NCI-H1048 (cell line): ENCODE data around the gene PPP1R13B.

Source experiments
- DNase-seq: peaks from one replicate; lab custom pipeline; 2025; lab: John Stamatoyannopoulos, UW

Gene PPP1R13B

DNA sequence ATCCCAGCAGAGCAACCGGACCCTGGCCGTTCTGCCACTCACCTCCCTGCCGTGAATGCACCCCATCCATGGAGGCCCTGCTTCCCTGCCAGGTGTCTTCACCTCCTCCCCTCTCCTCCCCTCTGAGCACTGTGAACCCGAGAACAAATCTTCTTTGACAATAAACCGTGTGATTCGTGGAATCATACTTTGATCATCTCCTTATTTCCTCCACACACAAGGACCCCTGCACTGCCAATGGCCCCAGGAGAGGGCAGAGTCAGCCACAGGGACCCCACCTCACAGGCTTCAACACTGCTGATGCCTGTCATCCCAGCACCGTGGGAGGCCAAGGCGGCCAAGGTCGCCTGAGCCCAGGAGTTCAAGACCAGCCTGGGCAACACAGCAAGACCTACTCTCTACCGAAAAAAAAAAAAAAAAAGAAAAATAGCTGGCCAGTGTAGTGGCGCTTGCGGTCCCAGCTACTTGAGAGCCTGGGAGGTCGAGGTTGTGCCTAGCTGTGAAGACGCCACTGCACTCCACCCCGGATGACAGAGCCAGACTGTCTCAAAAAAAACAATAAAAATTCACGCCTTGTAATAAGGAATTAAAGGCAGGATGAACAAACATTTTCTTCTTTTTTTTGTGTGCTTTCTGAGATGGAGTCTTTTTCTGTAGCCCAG, 133.2 kb downstream of the PPP1R13B start:
- DNase-seq: no peak

GRCh38 chr14:103713304-103714062, 133.9 kb downstream of the PPP1R13B start:
- DNase-seq: no peak

DNA sequence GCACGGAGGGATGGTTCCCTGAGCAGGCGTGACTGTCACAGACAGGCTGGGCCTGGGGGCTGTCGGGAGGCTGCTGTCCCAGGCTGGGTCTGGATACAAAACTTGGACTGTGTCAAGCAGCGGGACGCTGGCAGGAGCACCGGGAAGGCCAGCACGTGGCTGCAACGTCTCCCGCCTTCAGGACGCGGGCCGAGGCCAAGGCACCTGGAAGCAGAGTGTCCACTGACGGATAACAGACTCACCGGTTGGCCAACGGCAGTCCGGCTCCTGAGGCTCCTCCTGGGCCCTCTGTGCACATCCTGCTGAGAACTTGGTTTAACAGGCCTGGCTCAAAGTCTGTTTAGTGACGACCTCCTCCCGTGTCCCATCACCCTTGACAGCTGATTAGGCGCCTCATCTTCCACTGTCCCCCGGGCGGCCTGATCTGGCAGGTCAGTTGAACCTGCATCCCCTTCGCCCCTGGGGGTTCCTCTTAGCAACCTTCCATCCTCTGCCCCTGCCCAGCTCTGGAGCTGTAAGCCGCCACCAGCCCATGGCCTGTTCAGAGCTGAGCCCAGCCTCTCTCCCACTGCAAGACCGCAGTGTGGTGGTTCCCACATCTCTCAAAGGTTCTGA, 134.6 kb downstream of the PPP1R13B start:
- DNase-seq: no peak

- no peak for DNase-seq
Measured at GRCh38 chr14:103711516-103712431, 135.6 kb downstream of the PPP1R13B start.

GRCh38 chr14:103710771-103711377, 136.5 kb downstream of the PPP1R13B start:
- no peak for DNase-seq

DNA sequence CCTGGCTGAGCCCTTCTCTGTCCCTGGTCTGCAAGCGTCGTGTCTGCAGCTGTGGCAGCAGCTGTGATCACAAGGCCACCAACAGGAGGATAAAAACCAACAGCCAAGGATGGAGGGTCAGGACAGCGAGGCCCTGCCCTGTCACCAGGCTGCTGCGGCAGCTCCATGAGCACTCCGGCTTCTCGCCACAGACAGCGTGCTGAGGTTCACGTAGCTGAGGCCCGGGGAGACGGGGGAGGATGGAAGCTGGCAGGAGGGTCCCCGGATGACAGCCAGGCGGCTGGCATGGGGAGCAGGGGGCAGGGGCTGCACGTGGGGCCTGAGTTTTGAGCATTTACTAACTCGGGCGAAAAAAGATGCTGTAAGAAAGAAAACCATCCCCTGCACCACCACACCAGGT, 137.6 kb downstream of the PPP1R13B start:
- no peak for DNase-seq

- no peak for DNase-seq
Measured at GRCh38 chr14:103708750-103709187, 138.6 kb downstream of the PPP1R13B start.

GRCh38 chr14:103707329-103708263, 139.8 kb downstream of the PPP1R13B start:
- no peak for DNase-seq

GRCh38 chr14:103706551-103707328, 140.6 kb downstream of the PPP1R13B start:
- no peak for DNase-seq

DNA sequence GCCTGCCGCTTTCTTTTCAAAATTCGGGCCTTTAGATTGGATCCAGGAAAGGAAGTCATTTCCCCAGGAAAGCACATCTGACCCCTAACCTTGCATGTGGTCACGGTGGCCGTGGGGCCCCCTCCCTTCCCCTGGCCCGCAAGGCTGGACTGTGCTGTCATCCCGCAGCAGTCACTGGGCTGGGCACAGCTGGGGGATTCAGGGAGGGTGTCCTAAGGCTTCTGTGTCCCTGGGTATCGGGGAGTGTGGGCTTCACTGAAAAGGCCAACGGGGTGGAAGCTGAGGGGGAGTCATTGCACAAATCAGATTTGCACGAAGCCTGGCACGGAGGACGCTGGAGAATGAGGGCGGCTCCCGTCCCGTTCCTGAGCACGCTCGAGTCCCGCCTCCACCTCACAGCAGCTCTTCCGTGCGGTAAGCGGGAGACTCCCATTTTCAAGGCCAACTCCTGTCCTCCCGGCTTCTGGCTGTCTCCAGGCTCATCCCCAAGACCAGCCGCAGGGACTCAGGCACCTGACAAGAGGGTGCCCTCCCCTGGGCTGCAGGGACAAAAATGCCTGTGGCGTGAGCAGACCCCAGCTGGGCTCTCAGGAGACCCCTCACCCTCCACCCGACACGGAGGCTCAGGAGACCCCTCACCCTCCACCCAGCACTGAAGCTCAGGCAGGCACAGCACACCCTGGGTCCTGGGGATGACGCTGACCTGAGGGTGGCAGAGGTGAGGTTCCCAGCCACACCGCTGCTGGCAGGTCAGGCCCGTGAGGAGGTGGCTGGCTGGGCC, 141.7 kb downstream of the PPP1R13B start:
- DNase-seq: no peak

GRCh38 chr14:103705118-103705503, 142.3 kb downstream of the PPP1R13B start:
- DNase-seq: no peak

DNA sequence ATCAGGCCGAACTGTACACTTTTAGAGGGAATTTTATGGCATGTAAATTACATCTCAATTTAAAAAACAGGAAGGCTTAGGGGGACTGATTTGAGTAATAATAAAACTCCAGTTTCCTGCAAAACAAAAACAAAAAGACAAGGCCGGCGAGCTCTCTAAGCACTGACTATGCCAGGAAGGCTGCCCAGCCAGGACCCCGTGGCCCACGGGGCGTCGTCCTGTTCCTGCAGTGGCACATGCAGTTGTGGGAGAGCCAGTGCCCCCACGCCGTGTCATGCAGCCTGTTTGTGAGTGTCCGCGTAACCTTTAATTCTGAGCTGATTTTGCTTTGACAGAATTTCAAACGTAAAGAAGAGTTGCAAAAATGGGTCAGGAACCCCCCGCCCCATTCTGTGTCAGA, 142.7 kb downstream of the PPP1R13B start:
- no peak for DNase-seq

- no peak for DNase-seq
Measured at GRCh38 chr14:103703433-103704385, 143.7 kb downstream of the PPP1R13B start.

DNA sequence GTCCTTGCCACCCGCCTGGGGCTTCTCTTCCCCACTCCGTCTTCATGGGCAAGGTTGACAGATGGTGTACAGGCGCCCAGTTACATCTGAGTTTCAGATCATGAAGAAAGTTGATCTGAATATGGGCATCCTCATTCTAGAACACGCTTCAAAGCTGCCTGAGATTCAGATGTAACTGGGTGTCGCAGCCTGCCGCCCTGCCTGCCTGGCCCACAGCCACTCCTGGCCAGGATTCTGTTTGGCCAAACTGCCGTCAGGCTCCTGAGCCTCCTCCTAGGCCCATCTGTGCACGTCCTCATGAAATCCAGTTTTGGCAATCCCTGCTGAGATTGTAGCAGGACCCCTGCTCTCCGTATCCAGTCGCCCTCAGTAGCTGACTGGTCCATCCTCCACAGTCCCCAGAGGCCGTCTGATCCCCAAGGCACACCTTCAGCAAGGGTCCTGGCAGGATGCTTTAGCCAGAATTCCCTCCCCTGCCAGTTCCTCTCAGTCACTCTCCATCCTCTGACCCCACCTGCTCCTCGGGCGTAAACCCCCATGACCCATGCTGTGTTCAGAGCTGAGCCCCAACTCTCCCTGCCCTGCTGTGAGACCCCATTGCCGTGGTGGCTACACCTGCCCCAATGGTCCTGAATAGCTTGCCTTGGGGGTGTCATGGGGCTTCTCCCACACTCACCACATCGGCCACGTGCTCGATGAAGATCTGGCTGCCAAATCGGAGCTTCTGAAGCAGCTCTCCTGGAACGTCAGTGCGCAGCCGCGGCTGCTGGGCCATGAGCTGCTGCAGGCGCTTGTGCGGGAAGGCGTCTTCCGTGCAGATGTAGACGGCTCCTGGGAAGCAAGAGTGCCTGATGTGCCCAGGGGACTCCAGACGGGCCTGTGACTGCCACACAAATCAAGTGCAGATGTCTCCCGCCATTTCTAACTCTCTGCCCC, 144.6 kb downstream of the PPP1R13B start:
- DNase-seq: no peak

DNA sequence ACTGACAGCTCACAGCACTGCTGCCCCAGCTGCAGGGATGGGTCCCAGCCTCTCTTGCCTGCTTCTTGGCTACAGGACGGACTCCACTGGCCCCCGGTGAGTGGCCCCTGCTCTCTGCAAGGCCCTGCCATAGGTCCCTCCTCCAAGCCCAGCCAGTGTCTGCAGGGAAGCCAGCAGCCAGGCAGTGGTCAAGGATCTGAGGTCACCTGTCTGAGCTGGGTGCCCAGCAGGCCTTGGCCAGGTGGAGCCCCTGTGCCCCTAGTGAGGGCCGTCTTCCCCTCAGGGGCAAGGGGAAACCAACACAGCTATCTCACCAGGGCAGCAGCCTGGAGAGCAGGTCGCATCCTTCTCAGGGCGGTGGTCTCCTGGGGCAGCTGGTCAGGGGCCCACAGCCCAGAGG, 145.3 kb downstream of the PPP1R13B start:
- no peak for DNase-seq

DNA sequence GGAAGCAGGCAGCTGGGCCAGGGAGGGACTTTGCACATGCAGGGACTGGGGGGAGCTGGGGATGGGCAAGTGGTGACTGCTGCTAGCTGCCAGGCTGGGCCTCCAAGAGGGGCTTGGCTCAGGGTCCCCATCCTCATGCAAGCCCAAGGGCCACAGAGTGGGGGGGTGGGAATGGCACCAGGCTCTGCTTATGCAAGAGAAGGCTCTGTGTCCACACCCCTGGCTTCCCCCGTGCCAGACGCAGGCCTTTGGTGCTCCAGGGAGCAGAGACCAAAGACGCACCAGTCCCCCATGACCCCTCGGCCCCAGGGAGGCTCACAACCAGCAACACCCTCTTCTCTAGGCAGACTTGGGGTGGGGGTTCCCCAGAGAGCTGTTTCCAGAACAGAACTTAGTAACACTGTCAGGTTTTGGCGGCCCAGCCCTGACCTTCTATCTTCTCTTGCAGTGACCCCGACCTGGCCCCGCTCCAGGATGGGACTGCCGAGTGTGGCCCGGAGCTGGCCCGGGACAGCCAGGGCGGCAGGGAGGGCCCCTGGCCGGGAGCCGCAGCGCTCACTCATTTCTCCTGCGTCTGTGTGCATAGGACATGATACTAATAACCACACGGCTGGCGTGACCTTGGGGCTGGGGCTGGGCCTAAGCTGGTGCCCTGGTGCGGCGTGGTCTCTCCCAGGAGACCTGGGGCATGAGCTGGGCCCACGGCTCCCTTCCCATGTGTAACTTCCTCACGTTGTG, 146.5 kb downstream of the PPP1R13B start:
- no peak for DNase-seq
